Ishikawa (cell line): Measurements from ENCODE around the gene MRM1.

ENCODE experiments used
- CEBPB ChIP-seq: IDR thresholded peaks from 2 replicates; pipeline ENCODE4 v1.6.1; 2012
- CREB1 ChIP-seq: IDR thresholded peaks from 2 replicates; pipeline ENCODE4 v1.6.1; 2012; ENCODE audit warnings: low read depth
- EGR1 ChIP-seq: IDR thresholded peaks from 2 replicates; pipeline ENCODE4 v1.6.1; 2012
- EP300 ChIP-seq: IDR thresholded peaks from 2 replicates; pipeline ENCODE4 v1.6.1; 2012; ENCODE audit warnings: borderline replicate concordance
- FOXM1 ChIP-seq: IDR thresholded peaks from 2 replicates; pipeline ENCODE4 v1.6.1; 2012; ENCODE audit warnings: low read depth, borderline replicate concordance
- MAX ChIP-seq: IDR thresholded peaks from 2 replicates; pipeline ENCODE4 v1.6.1; 2012
- NFIC ChIP-seq: IDR thresholded peaks from 2 replicates; pipeline ENCODE4 v1.6.1; 2012
- RAD21 ChIP-seq: IDR thresholded peaks from 2 replicates; pipeline ENCODE4 v1.6.1; 2012; ENCODE audit warnings: low read depth
- TAF1 ChIP-seq: IDR thresholded peaks from 2 replicates; pipeline ENCODE4 v1.6.1; 2012; ENCODE audit warnings: low read depth, mild to moderate bottlenecking
- TCF12 ChIP-seq: IDR thresholded peaks from 2 replicates; pipeline ENCODE4 v1.6.1; 2012; ENCODE audit warnings: low read depth
- TEAD4 ChIP-seq: IDR thresholded peaks from 2 replicates; pipeline ENCODE4 v1.6.1; 2012
- YY1 ChIP-seq: IDR thresholded peaks from 2 replicates; pipeline ENCODE4 v1.6.1; 2012; ENCODE audit warnings: low read depth
- ZBTB7A ChIP-seq: IDR thresholded peaks from 2 replicates; pipeline ENCODE4 v1.6.1; 2012; ENCODE audit warnings: low read depth
- TF ChIP-seq, protein P1 (sequence below): IDR thresholded peaks from 2 replicates; pipeline ENCODE4 v1.6.1; 2012
- TF ChIP-seq, protein P2 (sequence below): IDR thresholded peaks from 2 replicates; pipeline ENCODE4 v1.6.1; 2012; ENCODE audit warnings: low read depth, mild to moderate bottlenecking

Gene MRM1

DNA sequence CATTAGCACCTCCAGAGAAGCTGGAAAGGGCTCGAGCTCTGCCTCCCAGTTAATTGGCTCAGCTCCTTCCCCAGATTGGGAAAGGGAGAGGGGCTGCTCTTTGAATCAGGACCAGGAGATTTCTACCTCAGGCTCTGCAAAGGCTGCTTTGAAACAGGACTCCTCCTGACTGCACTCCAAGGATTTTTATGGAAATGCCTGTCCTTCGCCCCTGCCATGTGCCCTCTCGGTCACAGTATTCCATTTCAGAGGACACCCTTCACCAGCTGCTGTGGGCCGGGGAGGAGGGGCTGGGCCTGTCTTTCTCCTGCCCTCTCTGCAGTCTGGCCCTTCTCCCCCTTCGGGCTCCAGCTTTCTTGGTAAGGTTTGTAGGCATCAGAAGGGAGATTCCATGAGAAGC, 13.6 kb downstream of the MRM1 start:
- TF ChIP-seq MAX (no peak), TEAD4 (no peak), CEBPB (no peak), RAD21 (no peak), FOXM1 (no peak), TAF1 (no peak), CREB1 (no peak), YY1 (no peak), ZBTB7A (no peak), TCF12 (no peak), EP300 (no peak), EGR1 (no peak), NFIC (no peak)
- TF ChIP-seq, protein P1, sequence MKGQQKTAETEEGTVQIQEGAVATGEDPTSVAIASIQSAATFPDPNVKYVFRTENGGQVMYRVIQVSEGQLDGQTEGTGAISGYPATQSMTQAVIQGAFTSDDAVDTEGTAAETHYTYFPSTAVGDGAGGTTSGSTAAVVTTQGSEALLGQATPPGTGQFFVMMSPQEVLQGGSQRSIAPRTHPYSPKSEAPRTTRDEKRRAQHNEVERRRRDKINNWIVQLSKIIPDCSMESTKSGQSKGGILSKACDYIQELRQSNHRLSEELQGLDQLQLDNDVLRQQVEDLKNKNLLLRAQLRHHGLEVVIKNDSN = no peak
- TF ChIP-seq, protein P2, sequence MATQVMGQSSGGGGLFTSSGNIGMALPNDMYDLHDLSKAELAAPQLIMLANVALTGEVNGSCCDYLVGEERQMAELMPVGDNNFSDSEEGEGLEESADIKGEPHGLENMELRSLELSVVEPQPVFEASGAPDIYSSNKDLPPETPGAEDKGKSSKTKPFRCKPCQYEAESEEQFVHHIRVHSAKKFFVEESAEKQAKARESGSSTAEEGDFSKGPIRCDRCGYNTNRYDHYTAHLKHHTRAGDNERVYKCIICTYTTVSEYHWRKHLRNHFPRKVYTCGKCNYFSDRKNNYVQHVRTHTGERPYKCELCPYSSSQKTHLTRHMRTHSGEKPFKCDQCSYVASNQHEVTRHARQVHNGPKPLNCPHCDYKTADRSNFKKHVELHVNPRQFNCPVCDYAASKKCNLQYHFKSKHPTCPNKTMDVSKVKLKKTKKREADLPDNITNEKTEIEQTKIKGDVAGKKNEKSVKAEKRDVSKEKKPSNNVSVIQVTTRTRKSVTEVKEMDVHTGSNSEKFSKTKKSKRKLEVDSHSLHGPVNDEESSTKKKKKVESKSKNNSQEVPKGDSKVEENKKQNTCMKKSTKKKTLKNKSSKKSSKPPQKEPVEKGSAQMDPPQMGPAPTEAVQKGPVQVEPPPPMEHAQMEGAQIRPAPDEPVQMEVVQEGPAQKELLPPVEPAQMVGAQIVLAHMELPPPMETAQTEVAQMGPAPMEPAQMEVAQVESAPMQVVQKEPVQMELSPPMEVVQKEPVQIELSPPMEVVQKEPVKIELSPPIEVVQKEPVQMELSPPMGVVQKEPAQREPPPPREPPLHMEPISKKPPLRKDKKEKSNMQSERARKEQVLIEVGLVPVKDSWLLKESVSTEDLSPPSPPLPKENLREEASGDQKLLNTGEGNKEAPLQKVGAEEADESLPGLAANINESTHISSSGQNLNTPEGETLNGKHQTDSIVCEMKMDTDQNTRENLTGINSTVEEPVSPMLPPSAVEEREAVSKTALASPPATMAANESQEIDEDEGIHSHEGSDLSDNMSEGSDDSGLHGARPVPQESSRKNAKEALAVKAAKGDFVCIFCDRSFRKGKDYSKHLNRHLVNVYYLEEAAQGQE = no peak

- TF ChIP-seq TEAD4 (no peak), ZBTB7A (no peak)
Measured at GRCh38 chr17:36616061-36617029, 15.0 kb downstream of the MRM1 start.

GRCh38 chr17:36617773-36618172, 16.4 kb downstream of the MRM1 start:
- no peak for TF ChIP-seq NFIC
- TF ChIP-seq, protein P1 = no peak
- no peak for TF ChIP-seq TEAD4
- TF ChIP-seq EP300 = no peak
- TF ChIP-seq, protein P2 = no peak
- no peak for TF ChIP-seq EGR1

DNA sequence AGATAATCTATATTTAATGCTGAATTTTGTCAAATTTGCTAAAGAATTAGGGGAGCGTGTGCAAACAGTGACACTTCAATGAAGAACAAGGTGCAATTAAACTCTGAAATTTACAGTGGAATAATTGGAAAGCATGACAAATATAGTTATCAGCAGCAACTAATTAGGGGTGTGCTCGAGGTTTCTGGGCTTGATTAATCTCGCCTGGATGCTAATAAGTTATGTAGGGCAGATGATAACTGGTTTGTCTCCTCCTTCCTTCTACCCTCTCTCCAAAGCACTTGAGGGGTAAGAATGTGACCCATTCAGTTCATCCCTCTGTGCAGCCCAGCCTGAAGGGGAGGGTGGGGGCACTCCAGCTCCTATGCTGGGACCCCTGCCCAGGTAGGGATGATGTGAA, 21.9 kb downstream of the MRM1 start:
- TF ChIP-seq, protein P2 = no peak
- no peak for TF ChIP-seq CEBPB

DNA sequence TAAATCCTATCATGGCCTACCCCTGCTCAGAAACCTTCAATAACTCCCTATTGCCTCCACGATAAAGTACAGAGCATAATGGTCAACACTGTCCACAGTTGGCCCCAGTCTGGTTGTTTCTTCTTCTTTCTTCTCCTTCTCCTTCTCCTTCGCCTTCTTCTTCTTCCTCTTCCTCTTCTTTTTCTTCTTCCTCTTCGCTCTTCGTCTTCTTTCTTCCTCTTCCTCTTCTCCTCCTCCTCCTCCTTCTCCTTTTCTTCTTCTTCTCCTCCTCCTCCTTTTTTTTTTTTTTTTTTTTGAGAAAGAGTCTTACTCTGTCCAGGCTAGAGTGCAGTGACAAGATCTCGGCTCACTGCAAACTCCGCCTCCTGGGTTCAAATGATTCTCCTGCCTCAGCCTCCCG, 23.8 kb downstream of the MRM1 start:
- TF ChIP-seq, protein P1 = no peak
- TF ChIP-seq EP300 = no peak
- TF ChIP-seq MAX = no peak
- TF ChIP-seq CEBPB = no peak
- TF ChIP-seq ZBTB7A = no peak
- TF ChIP-seq FOXM1 = no peak
- no peak for TF ChIP-seq TAF1
- no peak for TF ChIP-seq TCF12
- no peak for TF ChIP-seq CREB1
- TF ChIP-seq TEAD4 = no peak
- TF ChIP-seq, protein P2 = no peak
- no peak for TF ChIP-seq RAD21
- no peak for TF ChIP-seq EGR1
- TF ChIP-seq YY1 = no peak
- no peak for TF ChIP-seq NFIC
